G401.6 (cell line): ENCODE results near the gene PPFIA2.
A peak's percentile ranks its signal among the peaks of the same experiment; 100 is the strongest.

Experiments
- FAIRE-seq: peaks from 2 replicates; lab custom pipeline; 2012; peaks lifted over from hg19 to GRCh38; lab: Jason Lieb, UNC

The PPFIA2 gene

DNA sequence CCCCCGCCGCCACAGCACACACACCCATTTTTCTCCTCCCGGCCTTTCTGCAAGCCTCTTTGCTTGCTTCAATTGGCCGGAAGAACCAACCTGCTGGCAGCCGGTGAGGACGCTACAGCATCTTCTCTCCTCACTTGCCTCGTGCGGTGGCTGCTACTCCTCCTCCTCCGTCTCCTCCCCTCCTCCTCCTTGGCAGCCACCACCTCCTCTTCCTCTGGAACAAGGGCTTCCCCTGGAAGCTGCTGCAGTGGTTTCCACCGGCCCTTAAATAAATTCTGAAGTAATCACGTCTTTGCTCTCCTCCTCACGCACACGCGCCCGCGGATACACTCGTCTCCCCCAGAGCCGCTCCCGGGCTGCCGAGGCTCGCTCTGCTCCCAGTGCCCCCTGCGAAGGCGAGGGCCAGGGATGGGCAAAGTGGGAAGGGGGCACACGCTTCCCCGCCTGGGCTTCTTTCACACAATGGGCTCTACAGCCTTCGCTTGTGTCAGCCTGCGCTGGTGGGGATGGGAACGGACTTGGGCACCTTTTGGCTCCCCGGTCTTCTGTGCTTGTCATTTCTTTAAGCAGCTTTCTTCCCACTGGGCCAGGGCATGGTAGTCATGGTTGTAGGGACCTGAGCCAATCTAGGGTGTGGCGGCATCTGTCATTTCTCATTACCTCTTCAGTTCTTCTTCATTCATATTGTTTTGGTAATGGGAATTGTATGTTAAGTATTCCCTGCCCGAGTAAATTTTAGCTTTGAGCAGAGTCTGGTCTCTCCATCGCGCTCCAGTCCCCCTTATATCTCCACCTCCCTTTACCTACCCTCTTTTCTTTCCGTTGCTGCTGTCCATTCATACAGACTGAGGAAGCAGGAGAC, at the start of gene PPFIA2:
TSS of gene PPFIA2 (minus strand) at position 161 of the 862 bp plus-strand sequence.
- no peak for FAIRE-seq

DNA sequence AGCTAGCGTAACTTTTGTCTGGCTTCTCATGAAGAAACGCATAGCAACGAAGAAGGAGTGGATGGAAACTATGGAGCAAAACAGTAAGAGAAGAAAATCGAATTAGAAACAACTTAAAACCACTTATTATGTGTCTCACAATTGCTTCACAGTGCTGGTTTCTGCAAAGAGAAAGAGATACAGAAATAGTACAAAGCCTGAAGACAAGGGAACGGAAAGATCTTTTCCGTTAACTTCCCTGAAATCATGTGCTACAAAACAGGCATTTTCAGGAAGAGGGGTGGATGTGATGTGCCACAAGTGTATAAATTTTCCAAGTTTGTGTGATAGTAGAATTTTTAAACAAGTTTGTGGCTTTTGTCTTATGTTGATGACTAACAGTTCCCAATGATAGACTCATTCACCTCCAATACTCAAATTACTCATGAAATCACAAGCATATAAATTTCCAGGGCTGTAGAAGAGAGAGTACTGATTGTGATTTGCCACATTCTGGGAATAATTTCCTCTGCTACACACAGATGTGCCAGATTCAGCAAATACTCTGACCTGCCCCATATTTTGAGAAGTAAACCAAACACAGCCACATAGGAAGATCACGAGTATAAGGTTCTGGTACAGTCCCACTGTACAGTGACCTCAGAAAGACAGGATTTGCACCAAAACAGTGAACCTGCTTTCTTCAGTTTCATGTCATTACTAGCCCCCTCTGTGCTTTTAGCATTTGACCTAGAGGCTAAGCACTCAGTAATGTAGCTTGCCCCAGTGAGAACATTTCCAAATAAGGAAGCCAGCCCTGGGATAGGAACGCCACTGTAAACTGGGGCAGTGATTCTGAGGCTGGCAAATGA, 41.4 kb upstream of the PPFIA2 start:
- FAIRE-seq = no peak

DNA sequence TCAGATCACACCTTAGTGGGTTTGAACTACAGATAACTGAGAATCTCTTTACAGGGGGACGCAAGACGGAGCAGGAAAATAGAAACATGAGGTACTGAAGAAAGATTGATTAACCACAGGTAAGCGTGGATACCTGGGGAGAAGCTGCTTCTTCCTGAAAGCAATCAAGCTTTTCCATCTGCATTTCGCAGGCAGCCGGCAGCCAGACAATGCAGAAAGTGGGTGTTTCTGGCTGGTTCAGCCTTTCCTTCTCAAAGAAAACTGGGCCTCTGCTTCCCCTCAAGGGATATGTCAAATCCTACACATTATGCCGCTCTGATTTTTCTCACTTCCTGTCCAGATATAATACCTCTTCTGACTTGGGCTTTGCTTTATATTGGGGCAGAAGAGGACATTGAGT, 39.1 kb upstream of the PPFIA2 start:
- FAIRE-seq = no peak

DNA sequence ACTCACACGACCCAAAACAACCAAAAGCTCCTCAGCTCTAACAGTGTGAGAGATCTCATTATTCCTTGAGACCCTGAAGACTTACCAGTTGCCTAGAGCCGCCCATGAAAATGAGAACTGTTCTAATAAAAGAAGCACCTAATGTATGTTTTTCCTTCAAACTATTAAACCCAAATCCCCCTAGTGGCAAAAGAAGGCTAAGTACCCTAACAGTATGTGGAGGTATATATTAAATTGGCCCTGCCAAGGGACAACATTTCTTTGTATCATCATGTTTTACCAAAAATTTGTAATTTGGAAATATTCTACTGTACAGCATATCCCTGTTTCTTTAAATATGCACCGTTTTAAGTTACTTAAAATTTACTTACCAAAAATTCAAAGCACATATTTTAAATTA, 38.0 kb upstream of the PPFIA2 start:
- FAIRE-seq = peak; percentile 37

DNA sequence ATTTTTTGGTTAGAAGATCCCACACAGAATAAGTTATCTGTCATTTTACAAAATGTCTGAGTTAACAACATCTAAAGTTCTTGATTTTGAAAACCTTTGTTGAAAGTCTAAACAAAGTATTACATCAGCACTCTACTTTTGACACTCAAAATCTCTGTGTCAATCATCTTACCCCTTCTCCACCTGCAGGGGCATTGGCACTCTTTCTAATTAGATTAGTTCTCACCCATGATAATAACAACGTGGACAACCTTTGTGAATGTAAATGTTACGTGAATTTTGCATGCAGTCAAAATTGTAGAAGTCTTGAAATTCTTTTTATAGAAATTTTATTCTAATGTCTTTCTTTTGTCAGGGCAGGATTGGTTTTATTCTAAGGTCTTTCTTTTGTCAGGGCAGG, 33.5 kb upstream of the PPFIA2 start:
- FAIRE-seq = no peak

DNA sequence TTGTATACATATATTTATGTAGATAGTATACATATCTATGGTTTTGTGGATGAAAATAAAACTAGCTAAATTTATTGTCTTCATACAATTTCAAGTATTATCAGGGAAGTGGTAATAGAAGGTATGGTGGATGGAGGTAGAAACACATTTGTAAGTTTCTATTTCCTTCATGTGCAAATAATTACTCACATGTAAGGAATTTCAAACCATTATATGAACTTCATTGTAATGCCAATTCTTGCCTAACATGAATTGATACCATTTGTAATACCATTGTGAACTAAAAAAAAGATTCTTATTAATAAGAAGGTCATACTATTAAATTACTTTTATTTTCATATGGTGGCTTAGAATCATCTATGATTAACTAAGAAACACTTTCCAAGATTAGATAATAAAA, 20.1 kb upstream of the PPFIA2 start:
- FAIRE-seq = no peak

DNA sequence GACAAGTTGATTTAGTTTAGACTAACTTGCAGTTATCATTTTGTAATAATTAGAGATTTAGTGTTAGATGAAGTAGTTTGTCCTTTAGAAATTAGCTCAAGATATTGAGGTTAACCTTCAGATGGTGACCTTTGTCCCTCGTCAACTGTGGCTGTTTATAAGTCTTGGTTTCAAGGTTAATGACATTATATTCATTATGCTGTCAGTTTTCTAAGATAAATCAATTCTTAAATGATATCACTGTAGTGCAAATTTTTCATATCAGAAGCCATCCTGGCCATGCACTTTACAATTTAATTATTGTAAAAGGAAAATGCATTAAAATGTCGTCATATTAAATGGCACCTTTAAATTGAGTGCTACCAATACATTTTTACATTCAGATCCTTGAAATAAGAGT, 19.6 kb upstream of the PPFIA2 start:
- FAIRE-seq = no peak

DNA sequence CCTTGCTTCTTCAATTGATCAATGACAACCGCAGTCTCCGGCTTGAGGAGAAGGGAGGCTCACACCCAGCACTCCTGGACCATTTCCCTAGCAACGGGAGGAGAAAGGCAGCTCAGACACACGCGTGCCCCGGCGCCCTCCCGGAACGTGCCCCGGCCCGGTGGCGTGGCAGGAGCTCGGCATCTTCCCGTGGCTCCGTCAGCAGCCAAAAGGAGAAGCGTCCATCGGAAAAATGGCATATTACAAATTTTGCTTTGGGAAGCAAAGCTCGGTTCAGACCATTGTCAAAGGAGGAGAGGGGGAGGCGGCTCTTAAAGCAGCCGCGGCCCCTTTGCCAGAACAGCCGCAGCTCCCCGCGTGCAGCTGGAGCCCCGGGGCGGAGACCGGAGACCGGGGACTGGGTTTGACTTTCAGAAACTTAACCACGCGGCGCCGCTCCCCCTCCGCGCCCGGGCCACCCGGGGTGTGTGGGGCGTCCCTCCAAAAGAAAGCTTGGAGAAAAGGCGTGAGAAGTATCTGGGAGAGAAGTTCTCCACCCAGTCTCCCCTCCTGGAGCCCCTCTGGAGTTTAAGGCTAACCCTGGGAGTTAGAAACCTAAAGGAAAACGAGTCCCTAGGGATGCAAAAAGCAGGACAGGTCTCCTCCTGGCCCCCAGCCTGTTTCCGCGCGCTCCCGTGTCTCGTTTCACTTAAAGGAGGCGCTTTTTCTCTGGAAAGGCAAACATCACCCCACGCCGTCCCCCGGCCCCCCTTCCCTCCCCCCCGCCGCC, 545 bp downstream of the PPFIA2 start:
- no peak for FAIRE-seq

DNA sequence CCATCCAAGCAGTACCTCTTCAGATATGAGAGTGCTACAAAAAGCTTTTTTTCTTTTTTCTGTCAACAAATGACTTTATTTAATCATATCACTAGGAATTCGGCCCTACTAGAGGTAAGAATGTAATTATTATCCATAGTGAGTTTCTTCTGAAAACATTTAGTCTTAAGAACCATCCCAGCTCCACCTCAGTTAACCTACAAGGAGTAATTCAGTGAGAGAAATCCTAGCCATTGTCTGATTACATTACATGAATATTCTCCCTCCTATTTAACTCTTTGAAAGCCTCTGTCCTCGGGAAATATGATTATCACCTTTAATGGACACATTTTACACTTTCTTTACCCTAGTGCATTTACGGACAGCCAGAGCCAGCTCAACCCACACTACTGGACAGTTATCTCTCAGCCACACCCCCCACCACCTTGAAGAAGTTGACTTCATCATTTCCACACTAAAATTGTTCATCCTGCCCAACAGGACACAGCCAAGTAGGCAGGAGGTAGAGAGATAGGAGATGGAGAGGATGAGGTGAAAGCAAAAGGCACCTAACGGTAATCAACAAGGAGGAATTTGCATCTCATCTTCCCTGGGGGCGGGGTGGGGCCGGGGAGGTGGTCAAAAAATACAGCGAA, 1.3 kb downstream of the PPFIA2 start:
- FAIRE-seq = no peak

DNA sequence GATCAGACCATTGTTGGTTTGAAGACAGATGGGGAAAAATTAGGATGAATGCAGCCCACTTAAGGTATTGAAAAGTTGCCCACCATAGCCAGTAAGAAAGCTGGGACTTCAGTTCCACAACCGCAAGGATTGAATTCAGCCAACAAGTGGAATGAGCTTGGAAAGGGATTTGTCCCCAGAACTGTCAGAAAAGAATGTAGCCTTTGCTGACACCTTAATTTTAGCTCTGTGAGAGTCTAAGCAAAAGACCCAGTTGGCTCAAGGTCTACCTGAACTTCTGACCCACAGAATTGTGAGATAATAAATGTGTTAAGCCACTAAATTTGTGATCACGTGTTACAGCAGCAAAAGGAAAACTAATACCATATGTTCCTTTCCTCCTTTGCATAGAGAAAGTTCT, 29.4 kb downstream of the PPFIA2 start:
- FAIRE-seq = no peak

DNA sequence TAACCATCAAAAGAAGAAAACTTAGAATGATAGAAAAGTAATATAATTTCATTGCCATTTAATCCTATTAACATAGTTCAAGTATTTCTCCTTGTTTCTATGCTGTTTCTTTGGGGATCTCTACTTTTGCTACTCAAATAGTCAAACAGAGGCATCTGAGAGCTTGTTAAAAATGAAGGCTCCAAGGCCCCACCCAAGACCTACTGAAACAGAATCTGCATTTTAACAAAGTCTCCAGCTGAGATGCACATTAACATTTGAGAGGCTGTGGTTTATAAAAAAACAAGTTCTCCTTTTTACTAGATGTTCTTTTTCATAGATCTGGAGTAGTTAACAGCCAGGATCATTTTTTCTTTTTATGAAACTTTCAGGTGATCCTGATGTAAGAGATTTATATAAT, 31.8 kb downstream of the PPFIA2 start:
- FAIRE-seq = no peak

DNA sequence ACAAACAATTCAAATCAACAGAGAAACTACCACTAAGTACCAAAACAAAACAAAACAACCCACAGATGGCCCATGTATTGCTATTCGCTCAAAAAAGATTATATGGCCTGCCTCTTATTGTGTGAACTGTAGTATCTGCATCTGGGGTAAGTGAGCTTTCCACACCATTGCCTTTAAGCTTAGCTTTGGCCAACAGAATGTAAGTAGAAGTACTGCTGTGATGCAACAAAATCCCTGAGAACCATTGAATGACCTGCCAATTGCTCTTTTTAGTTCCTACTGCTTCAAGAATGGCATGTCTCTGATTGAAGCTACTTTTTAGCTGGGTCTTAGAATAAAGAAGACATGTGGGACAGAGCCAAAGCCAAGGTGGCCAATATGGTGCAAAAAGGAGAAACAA, 32.5 kb downstream of the PPFIA2 start:
- no peak for FAIRE-seq

DNA sequence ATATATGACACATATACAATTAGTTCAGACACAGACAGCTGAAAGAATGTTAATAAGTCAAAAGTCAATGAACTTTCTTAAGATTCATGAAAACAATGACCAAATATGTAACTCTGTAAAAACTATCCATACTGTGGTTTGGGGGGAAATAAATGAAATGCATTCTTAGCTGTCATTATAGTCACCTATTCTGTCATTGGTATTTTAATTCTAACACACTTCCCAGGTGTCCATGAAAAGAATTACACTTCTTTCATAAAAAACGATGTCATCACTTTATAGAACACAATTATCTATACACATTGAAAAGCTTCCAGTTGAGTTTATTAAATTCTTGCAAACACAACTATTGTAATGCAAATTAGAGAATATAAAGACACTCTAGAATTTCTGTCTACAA, 35.8 kb downstream of the PPFIA2 start:
- no peak for FAIRE-seq

DNA sequence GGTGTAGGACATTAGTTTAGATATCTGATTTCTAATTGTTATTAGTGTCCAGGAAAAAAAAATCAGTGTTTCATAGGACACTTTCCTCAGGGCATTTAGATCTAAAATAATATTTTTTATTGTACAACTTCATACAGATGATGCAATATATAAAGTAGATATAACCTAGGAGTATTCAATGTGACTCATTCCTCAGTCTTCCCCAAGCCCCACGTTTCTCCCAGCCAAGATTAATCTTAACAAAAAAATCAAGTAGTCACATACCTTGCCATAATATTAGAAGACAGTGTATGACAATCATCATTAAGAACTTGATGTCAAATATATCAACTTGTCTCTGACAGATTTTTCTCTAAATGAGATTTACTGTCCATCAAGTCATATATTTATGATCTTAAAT, 37.1 kb downstream of the PPFIA2 start:
- no peak for FAIRE-seq

DNA sequence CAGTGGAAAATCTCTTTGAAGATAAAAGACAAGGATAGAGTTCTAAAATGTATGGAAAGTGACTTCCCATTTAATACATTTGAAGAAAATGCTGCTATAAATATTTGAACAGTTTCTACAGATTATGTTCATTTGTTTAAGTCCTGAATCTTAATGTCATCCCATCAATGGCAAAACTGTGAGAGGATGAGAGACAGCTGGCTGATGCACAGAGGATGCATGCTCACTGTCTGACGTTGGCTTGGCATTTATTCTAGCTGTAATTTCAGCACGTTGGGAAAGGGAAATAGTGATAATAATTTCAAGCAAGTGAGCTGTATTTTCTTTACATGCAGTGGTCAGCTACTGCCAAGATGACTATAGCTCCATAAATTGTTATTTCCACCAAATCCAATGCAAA, 40.5 kb downstream of the PPFIA2 start:
- FAIRE-seq = no peak

DNA sequence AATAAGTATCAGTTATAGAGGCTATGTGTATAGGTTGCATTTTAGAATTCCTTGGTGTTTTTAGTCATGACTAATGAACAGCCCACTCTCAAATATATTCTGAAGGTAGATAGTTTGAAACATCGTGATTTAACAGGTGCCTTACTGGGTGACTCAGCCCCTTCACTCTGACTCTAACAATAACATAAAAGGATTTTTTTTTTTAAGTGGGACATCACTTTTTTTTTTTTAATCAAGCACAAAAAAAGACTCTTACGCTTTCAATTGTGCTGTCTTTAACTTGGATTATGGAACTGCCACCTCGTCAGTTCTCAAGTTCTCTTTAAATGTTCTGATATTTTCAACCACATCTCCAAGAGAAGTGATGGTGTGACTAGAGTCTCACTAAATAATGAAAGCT, 46.6 kb downstream of the PPFIA2 start:
- no peak for FAIRE-seq

DNA sequence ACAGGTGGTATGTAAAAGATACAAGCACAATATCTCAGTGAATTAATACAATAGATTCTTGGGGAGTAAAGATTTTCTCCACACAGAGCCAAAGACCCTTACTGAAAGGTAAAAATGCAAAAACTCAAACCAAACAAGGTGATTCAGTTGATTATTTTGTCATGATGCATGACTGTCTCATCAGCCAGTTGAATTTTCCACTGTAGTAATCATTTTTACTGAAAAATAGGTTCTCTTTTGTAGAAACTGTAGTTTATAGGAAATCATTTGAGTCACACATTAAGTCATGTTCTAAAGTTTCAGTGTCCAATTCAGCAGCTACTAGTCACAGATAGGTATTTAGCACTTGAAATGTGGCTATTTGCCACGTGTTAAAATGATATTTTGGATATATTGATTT, 53.6 kb downstream of the PPFIA2 start:
- no peak for FAIRE-seq

DNA sequence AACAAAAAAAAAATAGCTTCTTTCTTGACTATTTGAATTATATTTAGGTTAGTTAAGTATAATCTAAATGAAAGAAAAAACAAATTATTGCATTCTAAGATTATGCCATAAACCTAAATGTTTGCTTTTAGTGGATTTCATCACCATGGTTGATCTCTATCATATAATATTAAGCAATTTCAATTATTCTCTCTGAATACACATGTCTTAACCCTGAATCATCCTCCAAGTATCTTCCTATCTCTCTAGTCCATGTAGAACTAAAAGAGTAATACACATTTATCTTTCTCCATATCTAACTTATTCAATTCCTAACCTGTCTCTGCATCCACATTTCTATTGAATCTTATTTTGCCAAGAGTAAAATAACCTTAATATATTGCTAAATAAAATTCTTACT, 59.6 kb downstream of the PPFIA2 start:
- FAIRE-seq = no peak

DNA sequence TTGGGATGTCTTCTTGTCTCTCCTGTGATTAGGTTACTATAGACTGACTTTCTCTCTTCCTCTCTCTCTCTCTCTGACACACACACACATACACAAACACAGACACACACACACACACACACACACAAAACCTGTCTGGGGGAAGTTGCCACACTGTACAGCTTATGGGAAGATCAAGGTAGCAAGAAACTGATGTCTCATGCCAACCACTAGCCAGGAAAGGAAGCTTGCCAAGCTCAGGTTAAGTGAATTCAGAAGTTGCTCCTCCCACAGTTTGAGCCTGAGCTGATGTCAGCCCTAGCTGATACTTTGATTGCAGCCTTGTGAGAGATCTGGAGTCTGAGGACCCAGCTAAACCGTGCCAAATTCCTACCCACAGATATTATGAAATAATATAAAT, 67.1 kb downstream of the PPFIA2 start:
- no peak for FAIRE-seq

DNA sequence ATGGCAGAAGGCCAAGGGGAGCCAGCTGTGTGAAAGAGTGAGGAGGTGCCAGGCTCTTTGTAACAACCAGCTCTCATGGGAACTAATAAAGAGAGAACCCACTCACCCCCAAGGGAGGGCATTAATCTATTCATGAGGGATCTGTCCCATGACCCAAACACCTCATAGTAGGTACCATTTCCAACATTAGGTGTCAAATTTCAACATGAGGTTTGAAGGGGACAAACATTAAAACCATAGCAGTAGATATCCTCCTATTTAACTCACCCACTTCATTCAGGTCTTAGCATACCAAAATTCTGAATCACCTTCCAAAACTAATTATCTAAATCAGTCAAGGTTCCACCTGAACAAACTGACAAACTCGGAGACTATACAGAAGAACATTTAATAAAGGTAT, 75.3 kb downstream of the PPFIA2 start:
- FAIRE-seq = no peak

DNA sequence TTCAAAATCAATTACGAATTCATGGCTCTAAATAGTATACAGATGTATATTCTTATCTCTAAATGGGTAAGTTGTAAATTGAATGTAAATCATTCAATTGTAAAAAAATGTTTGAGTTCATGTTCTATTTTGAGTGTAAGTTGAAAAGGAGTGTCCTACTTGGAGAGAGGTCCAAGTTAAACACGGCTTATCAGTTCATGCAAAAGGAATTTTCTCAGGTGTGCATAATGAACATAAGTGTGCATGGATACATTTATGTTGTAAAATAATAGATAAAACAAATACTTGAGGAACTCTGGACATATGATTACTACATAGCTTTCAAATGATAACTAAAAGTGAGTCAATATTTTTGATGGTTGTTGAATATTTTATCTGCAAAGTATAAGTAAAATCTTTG, 79.5 kb downstream of the PPFIA2 start:
- FAIRE-seq = no peak

DNA sequence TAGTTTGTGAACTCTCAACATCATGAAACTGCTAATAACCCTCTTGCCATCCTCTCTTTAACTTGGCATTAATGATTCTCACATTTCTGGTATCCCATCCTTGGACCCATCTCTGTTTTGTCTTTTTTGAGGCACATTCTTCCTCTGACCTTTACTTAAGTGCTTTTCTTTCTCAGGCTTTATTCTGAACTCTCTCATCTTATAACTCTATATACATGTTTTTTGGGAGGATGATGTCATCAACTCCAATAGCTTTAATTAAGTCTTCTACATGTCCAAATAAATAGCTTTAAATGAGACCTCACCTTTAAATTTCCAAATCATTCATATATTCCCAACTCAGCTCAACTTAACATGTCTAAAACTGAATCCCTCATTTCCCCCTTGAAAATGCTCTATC, 88.4 kb downstream of the PPFIA2 start:
- FAIRE-seq = no peak
